Neural cell (in vitro differentiated cells): Measurements from ENCODE around the gene EVPL. TPM values are rescaled to one million over a fixed set of nuclear protein-coding genes. Genes with fewer than 3 reads are reported as not detected.

Experiments used
- H2AFZ ChIP-seq: fragments of 200-600, 300-800 bp; sonication (generic), shearing (Covaris generic); 2 replicates; pipeline ENCODE4 v1.6.0; 2014; ENCODE audit warnings: low read depth, mild to moderate bottlenecking, antibody characterized with exemption, low read length, moderate library complexity
- H3F3A ChIP-seq: fragments of 200-600 bp; shearing (Covaris generic); 2 replicates; pipeline ENCODE4 v1.6.1; 2016; ENCODE audit warnings: mild to moderate bottlenecking, moderate library complexity, mixed read lengths, antibody characterized with exemption, low read length; ENCODE audit not compliant: insufficient read depth, poor library complexity, severe bottlenecking
- H3K27ac ChIP-seq: fragments of 200-600, 300-800 bp; sonication (generic), shearing (Covaris generic); 2 replicates; pipeline ENCODE4 v1.5.1; 2014; ENCODE audit warnings: mild to moderate bottlenecking, low read length, moderate library complexity
- H3K27me3 ChIP-seq: fragments of 300-800, 200-600 bp; sonication (generic), shearing (Covaris generic); 2 replicates; pipeline ENCODE4 v1.6.0; 2014; ENCODE audit warnings: mild to moderate bottlenecking, low read depth, low read length, moderate library complexity; ENCODE audit not compliant: insufficient read depth
- H3K36me3 ChIP-seq: fragments of 300-800, 200-600 bp; sonication (generic), shearing (Covaris generic); 2 replicates; pipeline ENCODE4 v1.5.1; 2014; ENCODE audit warnings: mild to moderate bottlenecking, antibody characterized with exemption, low read length, moderate library complexity; ENCODE audit not compliant: insufficient read depth
- H3K4me2 ChIP-seq: fragments of 300-800, 200-600 bp; sonication (generic), shearing (Covaris generic); 2 replicates; pipeline ENCODE4 v1.6.0; 2014; ENCODE audit warnings: mild to moderate bottlenecking, low read length
- H3K4me3 ChIP-seq: fragments of 300-800, 200-600 bp; sonication (generic), shearing (Covaris generic); 2 replicates; pipeline ENCODE4 v1.5.1; 2014; ENCODE audit warnings: mild to moderate bottlenecking, low read length, moderate library complexity
- H3K79me2 ChIP-seq: fragments of 200-600 bp; shearing (Covaris generic); replicated peaks from 2 replicates; pipeline ENCODE4 v1.6.0; 2014; ENCODE audit warnings: mild to moderate bottlenecking, low read length, moderate library complexity; ENCODE audit not compliant: insufficient read depth
- H3K9ac ChIP-seq: fragments of 300-800, 200-600 bp; sonication (generic), shearing (Covaris generic); 2 replicates; pipeline ENCODE4 v1.6.1; 2016; ENCODE audit warnings: mild to moderate bottlenecking, low read length, mixed read lengths
- H3K9me2 ChIP-seq: fragments of 200-600 bp; shearing (Covaris generic); 2 replicates; pipeline ENCODE4 v1.6.1; 2016; ENCODE audit warnings: mild to moderate bottlenecking, low read length, mixed read lengths; ENCODE audit not compliant: insufficient read depth
- H3K9me3 ChIP-seq: fragments of 200-600, 300-800 bp; sonication (generic), shearing (Covaris generic); 2 replicates; pipeline ENCODE4 v1.6.1; 2016; ENCODE audit warnings: mild to moderate bottlenecking, mixed run types, low read length, moderate library complexity, mixed read lengths
- H4K20me1 ChIP-seq: fragments of 200-600 bp; shearing (Covaris generic); 2 replicates; pipeline ENCODE4 v1.6.1; 2016; ENCODE audit warnings: mild to moderate bottlenecking, mixed run types; ENCODE audit not compliant: insufficient read depth
- EP300 ChIP-seq: fragments of 450-650 bp; conservative IDR thresholded peaks from 2 replicates; pipeline ENCODE4 v1.6.1; 2014; ENCODE audit warnings: antibody characterized with exemption, mild to moderate bottlenecking, moderate library complexity; ENCODE audit not compliant: poor library complexity, severe bottlenecking
- EZH2 ChIP-seq: fragments of 200-600, 300-800 bp; shearing (Covaris generic), sonication (generic); IDR thresholded peaks from 2 replicates; pipeline ENCODE4 v1.6.1; 2014; ENCODE audit warnings: antibody characterized with exemption, low read length, borderline replicate concordance, mild to moderate bottlenecking; ENCODE audit not compliant: insufficient read depth, poor library complexity, severe bottlenecking
- MXI1 ChIP-seq: fragments of 450-650 bp; conservative IDR thresholded peaks from 2 replicates; pipeline ENCODE4 v1.6.1; 2014; ENCODE audit warnings: antibody characterized with exemption, mild to moderate bottlenecking; ENCODE audit not compliant: poor library complexity, severe bottlenecking
- POLR2AphosphoS5 ChIP-seq: IDR thresholded peaks from 2 replicates; pipeline ENCODE4 v1.6.1; 2012
- RAD21 ChIP-seq: fragments of 450-650 bp; conservative IDR thresholded peaks from 2 replicates; pipeline ENCODE4 v1.6.1; 2014; ENCODE audit warnings: antibody characterized with exemption, mild to moderate bottlenecking, moderate library complexity
- SMC3 ChIP-seq: fragments of 450-650 bp; conservative IDR thresholded peaks from 2 replicates; pipeline ENCODE4 v1.6.1; 2014; ENCODE audit warnings: antibody characterized with exemption, mild to moderate bottlenecking, moderate library complexity; ENCODE audit not compliant: poor library complexity
- TAF1 ChIP-seq: IDR thresholded peaks from 2 replicates; pipeline ENCODE4 v1.6.1; 2012; ENCODE audit warnings: low read depth
- polyA plus RNA-seq: library from polyadenylated mRNA; depleted of rRNA; stranded (reverse); fragments of >200 nt; gene quantifications from 2 replicates; pipeline ENCODE4 v1.2.3, GENCODE V29; 2014
- TF ChIP-seq, protein P1 (sequence below): IDR thresholded peaks from 2 replicates; pipeline ENCODE4 v1.6.1; 2012; ENCODE audit warnings: borderline replicate concordance

Gene EVPL
- polyA plus RNA-seq, 1 donor from 2014 or later, result not detected

- no peaks in the 10 kb centered on the region for H3K36me3 ChIP-seq
- no peak overlapping the region for H3K4me3 ChIP-seq
- no peaks in the 10 kb centered on the region for H3F3A ChIP-seq
- H3K9me3 ChIP-seq, result no peaks in the 10 kb centered on the region
- H3K27ac ChIP-seq, result no peak overlapping the region
- no peaks in the 10 kb centered on the region for H3K79me2 ChIP-seq
- H3K9me2 ChIP-seq, result no peaks in the 10 kb centered on the region
- no peak overlapping the region for H2AFZ ChIP-seq
- H4K20me1 ChIP-seq, result no peaks in the 10 kb centered on the region
- TF ChIP-seq EZH2 (no peak), EP300 (no peak), MXI1 (no peak)
- TF ChIP-seq, protein P1, sequence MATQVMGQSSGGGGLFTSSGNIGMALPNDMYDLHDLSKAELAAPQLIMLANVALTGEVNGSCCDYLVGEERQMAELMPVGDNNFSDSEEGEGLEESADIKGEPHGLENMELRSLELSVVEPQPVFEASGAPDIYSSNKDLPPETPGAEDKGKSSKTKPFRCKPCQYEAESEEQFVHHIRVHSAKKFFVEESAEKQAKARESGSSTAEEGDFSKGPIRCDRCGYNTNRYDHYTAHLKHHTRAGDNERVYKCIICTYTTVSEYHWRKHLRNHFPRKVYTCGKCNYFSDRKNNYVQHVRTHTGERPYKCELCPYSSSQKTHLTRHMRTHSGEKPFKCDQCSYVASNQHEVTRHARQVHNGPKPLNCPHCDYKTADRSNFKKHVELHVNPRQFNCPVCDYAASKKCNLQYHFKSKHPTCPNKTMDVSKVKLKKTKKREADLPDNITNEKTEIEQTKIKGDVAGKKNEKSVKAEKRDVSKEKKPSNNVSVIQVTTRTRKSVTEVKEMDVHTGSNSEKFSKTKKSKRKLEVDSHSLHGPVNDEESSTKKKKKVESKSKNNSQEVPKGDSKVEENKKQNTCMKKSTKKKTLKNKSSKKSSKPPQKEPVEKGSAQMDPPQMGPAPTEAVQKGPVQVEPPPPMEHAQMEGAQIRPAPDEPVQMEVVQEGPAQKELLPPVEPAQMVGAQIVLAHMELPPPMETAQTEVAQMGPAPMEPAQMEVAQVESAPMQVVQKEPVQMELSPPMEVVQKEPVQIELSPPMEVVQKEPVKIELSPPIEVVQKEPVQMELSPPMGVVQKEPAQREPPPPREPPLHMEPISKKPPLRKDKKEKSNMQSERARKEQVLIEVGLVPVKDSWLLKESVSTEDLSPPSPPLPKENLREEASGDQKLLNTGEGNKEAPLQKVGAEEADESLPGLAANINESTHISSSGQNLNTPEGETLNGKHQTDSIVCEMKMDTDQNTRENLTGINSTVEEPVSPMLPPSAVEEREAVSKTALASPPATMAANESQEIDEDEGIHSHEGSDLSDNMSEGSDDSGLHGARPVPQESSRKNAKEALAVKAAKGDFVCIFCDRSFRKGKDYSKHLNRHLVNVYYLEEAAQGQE, result no peak
- H3K4me2 ChIP-seq, result no peak overlapping the region
- no peaks in the 10 kb centered on the region for H3K27me3 ChIP-seq
- no peak overlapping the region for H3K9ac ChIP-seq
These were observed 24.5 kb upstream of the EVPL start for GRCh38 chr17:76051561-76051960.

DNA sequence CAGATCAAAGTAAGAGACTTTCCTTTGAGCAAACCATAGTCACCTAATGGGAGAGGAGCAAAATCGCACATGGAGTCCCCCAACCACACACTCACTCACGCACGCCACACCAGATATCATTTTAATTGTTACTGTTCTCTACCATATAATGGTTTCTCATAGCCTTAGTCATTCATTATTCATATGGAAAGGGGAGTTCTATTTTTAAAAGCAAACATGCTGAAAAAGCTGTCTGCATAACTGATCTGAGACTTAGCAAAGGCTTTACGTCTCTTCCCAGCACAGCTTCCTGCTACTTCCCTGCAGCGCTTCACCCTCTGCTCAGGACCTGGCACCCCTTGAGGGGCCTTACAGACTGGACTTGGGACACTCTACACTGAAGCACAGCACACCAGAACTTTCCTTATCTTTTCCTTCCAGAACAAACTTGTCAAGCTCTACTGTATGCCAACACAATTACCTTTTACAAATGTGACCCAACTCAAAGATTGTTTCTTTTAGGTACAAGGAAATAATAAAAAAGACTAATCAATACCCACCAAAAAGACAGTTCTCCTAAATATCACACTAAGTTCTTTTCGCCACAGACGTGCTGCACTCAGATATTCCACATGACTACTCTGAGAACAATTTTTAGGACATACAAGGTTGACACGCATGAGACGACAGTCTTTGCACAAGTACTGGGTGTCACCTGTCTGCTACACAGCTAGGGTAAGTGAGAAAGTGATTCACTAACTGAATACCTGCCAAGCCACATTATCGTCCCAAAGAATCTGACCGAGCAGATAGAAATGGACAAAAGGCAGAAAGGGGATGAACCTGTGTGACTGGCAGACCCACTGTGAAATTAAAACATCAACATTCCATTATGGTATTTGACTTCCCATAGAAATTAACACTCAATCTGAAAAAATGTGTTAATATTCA is 23.7 kb upstream of the EVPL start:
- no peak overlapping the region for H3K4me3 ChIP-seq
- no peaks in the 10 kb centered on the region for H4K20me1 ChIP-seq
- TF ChIP-seq POLR2AphosphoS5 (no peak), SMC3 (no peak), TAF1 (no peak)
- H3K27me3 ChIP-seq, result no peaks in the 10 kb centered on the region
- no peak overlapping the region for H3K27ac ChIP-seq
- H3K9me2 ChIP-seq, result no peaks in the 10 kb centered on the region
- H3F3A ChIP-seq, result no peaks in the 10 kb centered on the region
- H3K4me2 ChIP-seq, result no peak overlapping the region
- no peak overlapping the region for H2AFZ ChIP-seq
- H3K9me3 ChIP-seq, result no peaks in the 10 kb centered on the region
- no peaks in the 10 kb centered on the region for H3K36me3 ChIP-seq
- no peak overlapping the region for H3K9ac ChIP-seq
- no peaks in the 10 kb centered on the region for H3K79me2 ChIP-seq

GRCh38 chr17:76049836-76050537 is 22.9 kb upstream of the EVPL start:
- Histone ChIP-seq H4K20me1 (no peaks in the 10 kb centered on the region), H3F3A (no peaks in the 10 kb centered on the region), H3K27me3 (no peaks in the 10 kb centered on the region), H3K79me2 (no peaks in the 10 kb centered on the region), H3K9ac (no peak overlapping the region), H3K36me3 (no peaks in the 10 kb centered on the region), H3K27ac (no peak overlapping the region), H2AFZ (no peak overlapping the region), H3K4me3 (no peak overlapping the region), H3K4me2 (no peak overlapping the region), H3K9me3 (no peaks in the 10 kb centered on the region), H3K9me2 (no peaks in the 10 kb centered on the region)
- no peak for TF ChIP-seq RAD21
- TF ChIP-seq EZH2, result no peak
- TF ChIP-seq EP300, result no peak
- TF ChIP-seq POLR2AphosphoS5, result no peak
- no peak for TF ChIP-seq MXI1
- TF ChIP-seq TAF1, result no peak
- TF ChIP-seq, protein P1, result no peak
- TF ChIP-seq SMC3, result no peak
